ENCODE results near the gene BICC1. TPM values are rescaled to one million over a fixed set of nuclear protein-coding genes. Genes with fewer than 3 reads are reported as not detected.

The BICC1 gene
- total and polyA plus RNA-seq, 2 of the 13 experiments (the other 11 are each of a cell fraction or from before 2014, with no cell fraction given): 0.18 to 1.5 TPM

- TF ChIP-seq DZIP1 (CRISPR knock-in tag; IDR thresholded peaks at IDR 0.05) (no peak), ZNF790 (CRISPR knock-in tag; IDR thresholded peaks at IDR 0.05; ENCODE audit: borderline replicate concordance) (no peak), FOSL2 (CRISPR knock-in tag; IDR thresholded peaks at IDR 0.05) (peak; percentile 84), HNRNPK (IDR thresholded peaks at IDR 0.05; ENCODE audit: low read depth, low read length, poor library complexity, severe bottlenecking) (no peak), HMG20B (CRISPR knock-in tag; conservative IDR thresholded peaks at IDR 0.05) (no peak), SRSF9 (IDR thresholded peaks at IDR 0.05; ENCODE audit: borderline replicate concordance, insufficient read depth, low read depth, low read length, poor library complexity, severe bottlenecking) (no peak), HOXA7 (CRISPR knock-in tag; IDR thresholded peaks at IDR 0.05) (no peak), ZNF350 (CRISPR knock-in tag; IDR thresholded peaks at IDR 0.05; ENCODE audit: borderline replicate concordance, low read depth) (no peak), ZFP36L2 (CRISPR knock-in tag; IDR thresholded peaks at IDR 0.05) (no peak), TERF1 (CRISPR knock-in tag; IDR thresholded peaks at IDR 0.05) (no peak), ZNF784 (CRISPR knock-in tag; IDR thresholded peaks at IDR 0.05; ENCODE audit: borderline replicate concordance) (no peak), SP4 (CRISPR knock-in tag; IDR thresholded peaks at IDR 0.05) (no peak), TBP (CRISPR knock-in tag; IDR thresholded peaks at IDR 0.05) (no peak), TEAD3 (CRISPR knock-in tag; optimal IDR thresholded peaks at IDR 0.05; ENCODE audit: borderline replicate concordance) (peak; percentile 98), CBX5 (CRISPR knock-in tag; IDR thresholded peaks at IDR 0.05; ENCODE audit: borderline replicate concordance) (no peak), ZNF782 (CRISPR knock-in tag; IDR thresholded peaks at IDR 0.05; ENCODE audit: borderline replicate concordance) (no peak), SETDB1 (CRISPR knock-in tag; IDR thresholded peaks at IDR 0.05; ENCODE audit: borderline replicate concordance) (no peak), SAP130 (CRISPR knock-in tag; IDR thresholded peaks at IDR 0.05; ENCODE audit: low read depth) (peak; percentile 25; the same call in 1 of the 2 replicates), ZNF83 (CRISPR knock-in tag; IDR thresholded peaks at IDR 0.05; ENCODE audit: borderline replicate concordance) (no peak), IRF9 (CRISPR knock-in tag; IDR thresholded peaks at IDR 0.05; ENCODE audit: borderline replicate concordance) (no peak)
Measured at GRCh38 chr10:58856508-58857240, 344.0 kb downstream of the BICC1 start (continued).
